IMR-90 (cell line): ENCODE data around the gene ALOX15B. TPM values are rescaled to one million over a fixed set of nuclear protein-coding genes. Genes with fewer than 3 reads are reported as not detected.

Experiments used
- ATAC-seq: fragments of 200-7000 bp; cut with Tn5 transposase; 2 replicates; pipeline ENCODE4 v1.9.1; 2020; ENCODE audit warnings: low read depth, mild to moderate bottlenecking, moderate library complexity
- BruUV-seq: library from RNA; stranded (reverse); fragments of 400-500 nt; replicated peaks from 2 replicates; lab custom pipeline; 2021; lab: Mats Ljungman, UMichigan
- CTCF ChIA-PET: fragments of 300-600 bp; formaldehyde crosslinking; extraction: SDS; loops from one replicate; lab custom pipeline; 2021; ENCODE audit warnings: antibody characterized with exemption; lab: Yijun Ruan, JAX
- POLR2A ChIA-PET: fragments of 300-600 bp; sonication (Branson Sonifier 250); formaldehyde crosslinking; loops from one replicate; lab custom pipeline; 2022; ENCODE audit warnings: antibody characterized with exemption; ENCODE audit not compliant: unreplicated experiment; lab: Charles Lee
- DNase-seq: peaks from one replicate; pipeline ENCODE4 v3.0.0; 2013
- H2AFZ ChIP-seq: replicated peaks from 2 replicates; pipeline ENCODE3; 2013; ENCODE audit warnings: low read length, mild to moderate bottlenecking; ENCODE audit not compliant: poor library complexity
- H2AK5ac ChIP-seq: 2 replicates; pipeline ENCODE4 v1.6.1; 2013; ENCODE audit warnings: low read depth, low read length, inconsistent platforms
- H2AK9ac ChIP-seq: replicated peaks from 2 replicates; pipeline ENCODE3; 2013; ENCODE audit warnings: mild to moderate bottlenecking, low read depth, low read length, moderate library complexity; ENCODE audit not compliant: poor library complexity
- H2BK120ac ChIP-seq: 2 replicates; pipeline ENCODE4 v1.6.1; 2013; ENCODE audit warnings: low read depth, low read length, inconsistent platforms
- H2BK15ac ChIP-seq: 3 replicates; pipeline ENCODE4 v1.6.1; 2013; ENCODE audit warnings: low read depth, low read length, inconsistent platforms
- H2BK20ac ChIP-seq: 2 replicates; pipeline ENCODE4 v1.6.1; 2013; ENCODE audit warnings: low read depth, mild to moderate bottlenecking, inconsistent platforms, low read length, moderate library complexity
- H2BK5ac ChIP-seq: 2 replicates; pipeline ENCODE4 v1.6.1; 2013; ENCODE audit warnings: mild to moderate bottlenecking, low read depth, low read length, inconsistent platforms; ENCODE audit not compliant: poor library complexity, severe bottlenecking
- H3K14ac ChIP-seq: replicated peaks from 2 replicates; pipeline ENCODE4 v1.6.1; 2013; ENCODE audit warnings: low read depth, low read length, inconsistent platforms
- H3K18ac ChIP-seq: 2 replicates; pipeline ENCODE4 v1.6.1; 2013; ENCODE audit warnings: low read depth, low read length, control low read depth
- H3K23ac ChIP-seq: 2 replicates; pipeline ENCODE4 v1.6.1; 2013; ENCODE audit warnings: low read depth, low read length, inconsistent platforms
- H3K27ac ChIP-seq: 2 replicates; pipeline ENCODE4 v1.5.1; 2013; ENCODE audit warnings: mild to moderate bottlenecking, control low read depth, low read length; ENCODE audit not compliant: insufficient read depth
- H3K27me3 ChIP-seq: 2 replicates; pipeline ENCODE4 v1.6.1; 2013; ENCODE audit warnings: low read length; ENCODE audit not compliant: control insufficient read depth, insufficient read depth
- H3K36me3 ChIP-seq: 2 replicates; pipeline ENCODE4 v1.6.1; 2013; ENCODE audit warnings: low read length, mixed read lengths; ENCODE audit not compliant: control insufficient read depth, insufficient read depth
- H3K4ac ChIP-seq: 2 replicates; pipeline ENCODE4 v1.6.1; 2013; ENCODE audit warnings: low read depth, low read length, inconsistent platforms
- H3K4me1 ChIP-seq: 2 replicates; pipeline ENCODE4 v1.6.1; 2013; ENCODE audit warnings: low read length, mixed read lengths; ENCODE audit not compliant: control insufficient read depth, insufficient read depth
- H3K4me2 ChIP-seq: 2 replicates; pipeline ENCODE4 v1.6.1; 2013; ENCODE audit warnings: low read depth, mild to moderate bottlenecking, control low read depth, low read length, moderate library complexity
- H3K4me3 ChIP-seq: 2 replicates; pipeline ENCODE4 v1.5.1; 2013; ENCODE audit warnings: low read depth, mild to moderate bottlenecking, control low read depth, low read length, moderate library complexity; ENCODE audit not compliant: insufficient read depth
- H3K56ac ChIP-seq: 2 replicates; pipeline ENCODE4 v1.6.1; 2013; ENCODE audit warnings: low read length, inconsistent platforms; ENCODE audit not compliant: insufficient read depth; ENCODE audit errors: extremely low read depth
- H3K79me1 ChIP-seq, 2 experiments: 2 replicates each; pipeline ENCODE4 v1.6.1; 2013; ENCODE audit warnings: low read length in 2 of 2, inconsistent platforms in 1 of 2, low read depth in 1 of 2
- H3K9ac ChIP-seq: 2 replicates; pipeline ENCODE4 v1.6.1; 2013; ENCODE audit warnings: low read depth, low read length, control low read depth
- H3K9me1 ChIP-seq: 2 replicates; pipeline ENCODE4 v1.6.1; 2013; ENCODE audit warnings: low read length, inconsistent platforms; ENCODE audit not compliant: insufficient read depth
- H3K9me3 ChIP-seq: 2 replicates; pipeline ENCODE4 v1.6.1; 2013; ENCODE audit warnings: low read length; ENCODE audit not compliant: control insufficient read depth, insufficient read depth
- H4K20me1 ChIP-seq: 2 replicates; pipeline ENCODE4 v1.6.1; 2013; ENCODE audit warnings: low read length, inconsistent platforms; ENCODE audit not compliant: insufficient read depth
- H4K5ac ChIP-seq: 2 replicates; pipeline ENCODE4 v1.6.1; 2013; ENCODE audit warnings: mild to moderate bottlenecking, low read depth, low read length, control low read depth
- H4K8ac ChIP-seq, 2 experiments: 2 replicates each; pipeline ENCODE4 v1.6.1; 2013; ENCODE audit warnings: low read depth in 2 of 2, low read length in 2 of 2, control low read depth in 1 of 2, inconsistent platforms in 1 of 2
- H4K91ac ChIP-seq: 2 replicates; pipeline ENCODE4 v1.6.1; 2013; ENCODE audit warnings: low read depth, low read length, inconsistent platforms; ENCODE audit not compliant: insufficient read depth
- BHLHE40 ChIP-seq: fragments of 150-350 bp; IDR thresholded peaks from 2 replicates; pipeline ENCODE4 v1.6.1; 2016; ENCODE audit warnings: mild to moderate bottlenecking, low read depth, low read length
- CEBPB ChIP-seq: IDR thresholded peaks from 2 replicates; pipeline ENCODE4 v1.6.1; 2012; ENCODE audit warnings: low read depth, low read length, improper control_type of control experiment
- FOS ChIP-seq: fragments of 150-350 bp; IDR thresholded peaks from 2 replicates; pipeline ENCODE4 v1.6.1; 2016; ENCODE audit warnings: low read depth, low read length
- MAFK ChIP-seq: IDR thresholded peaks from 2 replicates; pipeline ENCODE4 v1.6.1; 2012; ENCODE audit warnings: low read depth, low read length, improper control_type of control experiment
- MAZ ChIP-seq: IDR thresholded peaks from 2 replicates; pipeline ENCODE4 v1.6.1; 2012; ENCODE audit warnings: low read depth, mild to moderate bottlenecking, low read length, improper control_type of control experiment, moderate library complexity, borderline replicate concordance
- MXI1 ChIP-seq: IDR thresholded peaks from 2 replicates; pipeline ENCODE4 v1.6.1; 2012; ENCODE audit warnings: low read depth, mild to moderate bottlenecking, low read length, moderate library complexity, borderline replicate concordance
- NFE2L2 ChIP-seq: fragments of 150-350 bp; IDR thresholded peaks from 2 replicates; pipeline ENCODE4 v1.6.1; 2016; ENCODE audit warnings: low read depth, mild to moderate bottlenecking, low read length
- POLR2A ChIP-seq: IDR thresholded peaks from 2 replicates; pipeline ENCODE4 v1.6.1; 2012; ENCODE audit warnings: mild to moderate bottlenecking, low read depth, low read length
- RAD21 ChIP-seq: IDR thresholded peaks from 2 replicates; pipeline ENCODE4 v1.6.1; 2012; ENCODE audit warnings: low read length, improper control_type of control experiment
- RCOR1 ChIP-seq: IDR thresholded peaks from 2 replicates; pipeline ENCODE4 v1.6.1; 2012; ENCODE audit warnings: mild to moderate bottlenecking, low read length, improper control_type of control experiment; ENCODE audit not compliant: insufficient replicate concordance
- RFX5 ChIP-seq: IDR thresholded peaks from 2 replicates; pipeline ENCODE4 v1.8.0; 2012; ENCODE audit warnings: low read depth, mild to moderate bottlenecking, low read length, moderate library complexity
- WGBS, 2 experiments: methylation state at CpG; one replicate each; pipeline versions ENCODE4 v1.1.5 to v1.1.7; 2013; ENCODE audit warnings: missing lambda C conversion rate in 2 of 2; ENCODE audit not compliant: insufficient read length in 1 of 2; ENCODE audit errors: extremely low coverage in 2 of 2; 5-methylcytosine and 5-hydroxymethylcytosine counted together
- dilution Hi-C: fragments of 300-500 bp; cut with HindIII; formaldehyde crosslinking; loops from one replicate; pipeline ENCODE4 v1.14.3; 2018; ENCODE audit warnings: low sequenced_read_pairs; ENCODE audit not compliant: unreplicated experiment
- in situ Hi-C: fragments of 300-500 bp; cut with MboI; formaldehyde crosslinking; loops from 3 replicates; pipeline ENCODE4 v1.14.3; 2019; ENCODE audit warnings: low sequenced_read_pairs, inconsistent platforms, mixed read lengths
- intact Hi-C: fragments of 100-400 bp; cut with micrococcal nuclease; formaldehyde crosslinking; loops from 2 replicates; pipeline ENCODE4 v1.10.0; 2022
- polyA plus RNA-seq, 3 experiments: library from polyadenylated mRNA; depleted of rRNA; stranded (reverse); fragments of >200 nt; gene quantifications; 2 replicates each; pipeline ENCODE4 v1.2.3, GENCODE V29; 2012; ENCODE audit warnings: low replicate concordance in 1 of 3
- total RNA-seq: library from RNA; depleted of rRNA; stranded (reverse); fragments of >200 nt; gene quantifications from 2 replicates; pipeline ENCODE4 v1.2.3, GENCODE V29; 2012
- TF ChIP-seq, protein P1 (sequence below): fragments of 150-350 bp; IDR thresholded peaks from 2 replicates; pipeline ENCODE4 v1.6.1; 2016; ENCODE audit warnings: low read depth, mild to moderate bottlenecking, low read length, moderate library complexity, borderline replicate concordance
- TF ChIP-seq, protein P2 (sequence below): conservative IDR thresholded peaks from 2 replicates; pipeline ENCODE4 v1.5.1; 2012; ENCODE audit warnings: mild to moderate bottlenecking, low read depth, low read length, improper control_type of control experiment
- TF ChIP-seq, protein P3 (sequence below): fragments of 150-350 bp; IDR thresholded peaks from 2 replicates; pipeline ENCODE4 v1.6.1; 2017; ENCODE audit warnings: mild to moderate bottlenecking, antibody characterized with exemption, low read length, low read depth

Gene ALOX15B
- total and polyA plus RNA-seq, 2 of the 4 experiments (the other 2 are of a cell fraction) = not detected

DNA sequence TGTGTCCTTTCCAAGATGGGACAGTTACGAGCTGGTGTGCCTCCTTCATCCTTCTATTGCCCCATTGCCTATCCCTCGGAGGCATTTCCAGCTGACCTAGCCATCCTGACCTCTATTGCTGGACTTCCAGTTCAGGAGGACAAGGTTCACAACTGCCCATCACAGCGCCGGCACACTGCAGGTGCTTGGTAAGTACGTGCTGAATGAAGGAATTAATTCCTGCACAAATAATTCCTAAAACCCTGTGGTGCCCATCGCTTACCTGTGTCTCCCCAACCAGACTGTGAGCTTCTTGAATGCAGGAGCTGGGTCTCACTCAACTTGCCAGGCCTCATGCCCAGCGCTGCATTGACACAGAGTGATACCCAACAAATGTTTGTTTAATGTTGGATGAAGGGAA is 13.0 kb downstream of the ALOX15B start:
- H4K5ac ChIP-seq = no peak overlapping the region
- no peak overlapping the region for H4K91ac ChIP-seq
- intact Hi-C loops = no loop called here
- ChIA-PET POLR2A (no interaction called here), CTCF (no interaction called here)
- BruUV-seq = no TSS peak
- no peaks in the 10 kb centered on the region for H3K79me1 ChIP-seq
- no peak overlapping the region for H3K4ac ChIP-seq
- TF ChIP-seq RAD21 (no peak), MAFK (no peak), POLR2A (no peak), RCOR1 (no peak), NFE2L2 (no peak), MAZ (no peak), CEBPB (no peak), RFX5 (no peak), FOS (no peak), MXI1 (no peak), BHLHE40 (no peak)
- TF ChIP-seq, protein P1, sequence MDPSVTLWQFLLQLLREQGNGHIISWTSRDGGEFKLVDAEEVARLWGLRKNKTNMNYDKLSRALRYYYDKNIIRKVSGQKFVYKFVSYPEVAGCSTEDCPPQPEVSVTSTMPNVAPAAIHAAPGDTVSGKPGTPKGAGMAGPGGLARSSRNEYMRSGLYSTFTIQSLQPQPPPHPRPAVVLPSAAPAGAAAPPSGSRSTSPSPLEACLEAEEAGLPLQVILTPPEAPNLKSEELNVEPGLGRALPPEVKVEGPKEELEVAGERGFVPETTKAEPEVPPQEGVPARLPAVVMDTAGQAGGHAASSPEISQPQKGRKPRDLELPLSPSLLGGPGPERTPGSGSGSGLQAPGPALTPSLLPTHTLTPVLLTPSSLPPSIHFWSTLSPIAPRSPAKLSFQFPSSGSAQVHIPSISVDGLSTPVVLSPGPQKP = no peak
- TF ChIP-seq, protein P2, sequence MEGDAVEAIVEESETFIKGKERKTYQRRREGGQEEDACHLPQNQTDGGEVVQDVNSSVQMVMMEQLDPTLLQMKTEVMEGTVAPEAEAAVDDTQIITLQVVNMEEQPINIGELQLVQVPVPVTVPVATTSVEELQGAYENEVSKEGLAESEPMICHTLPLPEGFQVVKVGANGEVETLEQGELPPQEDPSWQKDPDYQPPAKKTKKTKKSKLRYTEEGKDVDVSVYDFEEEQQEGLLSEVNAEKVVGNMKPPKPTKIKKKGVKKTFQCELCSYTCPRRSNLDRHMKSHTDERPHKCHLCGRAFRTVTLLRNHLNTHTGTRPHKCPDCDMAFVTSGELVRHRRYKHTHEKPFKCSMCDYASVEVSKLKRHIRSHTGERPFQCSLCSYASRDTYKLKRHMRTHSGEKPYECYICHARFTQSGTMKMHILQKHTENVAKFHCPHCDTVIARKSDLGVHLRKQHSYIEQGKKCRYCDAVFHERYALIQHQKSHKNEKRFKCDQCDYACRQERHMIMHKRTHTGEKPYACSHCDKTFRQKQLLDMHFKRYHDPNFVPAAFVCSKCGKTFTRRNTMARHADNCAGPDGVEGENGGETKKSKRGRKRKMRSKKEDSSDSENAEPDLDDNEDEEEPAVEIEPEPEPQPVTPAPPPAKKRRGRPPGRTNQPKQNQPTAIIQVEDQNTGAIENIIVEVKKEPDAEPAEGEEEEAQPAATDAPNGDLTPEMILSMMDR = no peak
- TF ChIP-seq, protein P3, sequence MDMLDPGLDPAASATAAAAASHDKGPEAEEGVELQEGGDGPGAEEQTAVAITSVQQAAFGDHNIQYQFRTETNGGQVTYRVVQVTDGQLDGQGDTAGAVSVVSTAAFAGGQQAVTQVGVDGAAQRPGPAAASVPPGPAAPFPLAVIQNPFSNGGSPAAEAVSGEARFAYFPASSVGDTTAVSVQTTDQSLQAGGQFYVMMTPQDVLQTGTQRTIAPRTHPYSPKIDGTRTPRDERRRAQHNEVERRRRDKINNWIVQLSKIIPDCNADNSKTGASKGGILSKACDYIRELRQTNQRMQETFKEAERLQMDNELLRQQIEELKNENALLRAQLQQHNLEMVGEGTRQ = no peak
- DNase-seq (no peak), ATAC-seq (no peak)
- no peak overlapping the region for H3K27ac ChIP-seq
- no peak overlapping the region for H2BK15ac ChIP-seq
- no peaks in the 10 kb centered on the region for H3K36me3 ChIP-seq
- no peaks in the 10 kb centered on the region for H3K9me1 ChIP-seq
- no peak overlapping the region for H4K8ac ChIP-seq
- no peak overlapping the region for H3K23ac ChIP-seq
- no peak overlapping the region for H2BK5ac ChIP-seq
- no peaks in the 10 kb centered on the region for H4K20me1 ChIP-seq
- H3K9ac ChIP-seq = no peak overlapping the region
- H3K18ac ChIP-seq = no peak overlapping the region
- WGBS, 2 experiments = 61% methylated on average over 2 of the region's 7 CpGs; no CpG with 5 or more reads in 1 of the 2 experiments
- dilution Hi-C loops = no loop called here
- no peak overlapping the region for H2AK5ac ChIP-seq
- H2BK20ac ChIP-seq = no peak overlapping the region
- H3K4me3 ChIP-seq = no peak overlapping the region
- no peak overlapping the region for H2BK120ac ChIP-seq
- H3K9me3 ChIP-seq = no peaks in the 10 kb centered on the region
- H3K56ac ChIP-seq = no peak overlapping the region
- peaks cover 2% of the 10 kb centered on the region; the same call in 1 of the 2 replicates for H3K4me1 ChIP-seq
- H3K14ac ChIP-seq = no peak overlapping the region
- H3K4me2 ChIP-seq = no peak overlapping the region
- H2AFZ ChIP-seq = no peak overlapping the region
- H2AK9ac ChIP-seq = no peak overlapping the region
- in situ Hi-C loops = no loop called here
- peaks cover 48% of the 10 kb centered on the region for H3K27me3 ChIP-seq
